ENCODE data around the gene ATP9A. TPM values are rescaled to one million over a fixed set of nuclear protein-coding genes. Genes with fewer than 3 reads are reported as not detected.
A peak's percentile ranks its signal among the peaks of the same experiment; 100 is the strongest.

Gene ATP9A
- total RNA-seq, 1 donor from 2014 or later: 25.2 TPM

- Histone ChIP-seq H3K4me3 (no peak overlapping the region), H3K36me3 (no peaks in the 10 kb centered on the region), H3K9me3 (replicated peaks) (no peaks in the 10 kb centered on the region), H3K27ac (replicated peaks) (no peak overlapping the region), H3K27me3 (ENCODE audit: low read depth) (no peaks in the 10 kb centered on the region), H3K4me1 (peaks cover 56% of the 10 kb centered on the region)
- TF ChIP-seq CTCF (IDR thresholded peaks at IDR 0.05; ENCODE audit: borderline replicate concordance): no peak
- no peak for DNase-seq
- intact Hi-C loops (cut with micrococcal nuclease): no loop called here
Measured at GRCh38 chr20:51565298-51566144, 202.7 kb downstream of the ATP9A start.

- peaks cover 54% of the 10 kb centered on the region for H3K4me1 ChIP-seq
Measured at GRCh38 chr20:51563486-51564332, 204.5 kb downstream of the ATP9A start.

GRCh38 chr20:51563174-51563485 is 205.1 kb downstream of the ATP9A start:
- H3K4me3 ChIP-seq: peak overlapping the region; percentile 70
- intact Hi-C loops (cut with micrococcal nuclease): no loop called here
- no peaks in the 10 kb centered on the region for H3K9me3 ChIP-seq (replicated peaks)
- no peaks in the 10 kb centered on the region for H3K36me3 ChIP-seq
- H3K27ac ChIP-seq (replicated peaks): peak overlapping the region; percentile 88
- TF ChIP-seq CTCF (IDR thresholded peaks at IDR 0.05; ENCODE audit: borderline replicate concordance): no peak
- peaks cover 10% of the 10 kb centered on the region for H3K27me3 ChIP-seq (ENCODE audit: low read depth)
- peaks cover 54% of the 10 kb centered on the region for H3K4me1 ChIP-seq
- no peak for DNase-seq

More at GRCh38 chr20:51563486-51564332, 204.5 kb downstream of the ATP9A start:
- peak overlapping the region; percentile 88 for H3K27ac ChIP-seq (replicated peaks)
- H3K36me3 ChIP-seq: no peaks in the 10 kb centered on the region
- H3K9me3 ChIP-seq (replicated peaks): no peaks in the 10 kb centered on the region
- peak; percentile 67 for DNase-seq
- H3K27me3 ChIP-seq (ENCODE audit: low read depth): peaks cover 9% of the 10 kb centered on the region
- H3K4me3 ChIP-seq: peak overlapping the region; percentile 70
- TF ChIP-seq CTCF (IDR thresholded peaks at IDR 0.05; ENCODE audit: borderline replicate concordance): peak; percentile 26
- intact Hi-C loops (cut with micrococcal nuclease): no loop called here

- peak; percentile 42 for TF ChIP-seq CTCF (IDR thresholded peaks at IDR 0.05; ENCODE audit: borderline replicate concordance)
- Histone ChIP-seq H3K4me3 (peak overlapping the region; percentile 70), H3K27me3 (ENCODE audit: low read depth) (peaks cover 10% of the 10 kb centered on the region), H3K4me1 (peaks cover 54% of the 10 kb centered on the region), H3K27ac (replicated peaks) (peak overlapping the region; percentile 88), H3K9me3 (replicated peaks) (no peaks in the 10 kb centered on the region), H3K36me3 (no peaks in the 10 kb centered on the region)
- intact Hi-C loops (cut with micrococcal nuclease): no loop called here
- DNase-seq: peak; percentile 81
Measured at GRCh38 chr20:51562332-51563173, 205.6 kb downstream of the ATP9A start.

GRCh38 chr20:51562027-51562331 is 206.2 kb downstream of the ATP9A start:
- peaks cover 10% of the 10 kb centered on the region for H3K27me3 ChIP-seq (ENCODE audit: low read depth)
- intact Hi-C loops (cut with micrococcal nuclease): no loop called here
- H3K4me1 ChIP-seq: peaks cover 54% of the 10 kb centered on the region
- TF ChIP-seq CTCF (IDR thresholded peaks at IDR 0.05; ENCODE audit: borderline replicate concordance): no peak
- H3K36me3 ChIP-seq: no peaks in the 10 kb centered on the region
- peak overlapping the region; percentile 70 for H3K4me3 ChIP-seq
- H3K27ac ChIP-seq (replicated peaks): peak overlapping the region; percentile 88
- no peak for DNase-seq
- no peaks in the 10 kb centered on the region for H3K9me3 ChIP-seq (replicated peaks)
